Mammary epithelial cell (primary cell): Measurements from ENCODE around the gene ME3.

ENCODE experiments used
- EZH2 ChIP-seq: IDR thresholded peaks from 2 replicates; pipeline ENCODE4 v1.6.1; 2012; ENCODE audit warnings: low read length, inconsistent platforms, borderline replicate concordance
- TF ChIP-seq, protein P1 (sequence below), 2 donors: IDR thresholded peaks in 1 of 2; conservative IDR thresholded peaks in 1 of 2; 2 replicates each; pipeline ENCODE4 v1.5.1; 2011 to 2012; ENCODE audit warnings: inconsistent platforms in 2 of 2, low read length in 2 of 2, mild to moderate bottlenecking in 2 of 2, control low read depth in 1 of 2, low read depth in 1 of 2; ENCODE audit not compliant: insufficient read depth in 1 of 2; ENCODE audit errors: extremely low read depth in 1 of 2

DNA sequence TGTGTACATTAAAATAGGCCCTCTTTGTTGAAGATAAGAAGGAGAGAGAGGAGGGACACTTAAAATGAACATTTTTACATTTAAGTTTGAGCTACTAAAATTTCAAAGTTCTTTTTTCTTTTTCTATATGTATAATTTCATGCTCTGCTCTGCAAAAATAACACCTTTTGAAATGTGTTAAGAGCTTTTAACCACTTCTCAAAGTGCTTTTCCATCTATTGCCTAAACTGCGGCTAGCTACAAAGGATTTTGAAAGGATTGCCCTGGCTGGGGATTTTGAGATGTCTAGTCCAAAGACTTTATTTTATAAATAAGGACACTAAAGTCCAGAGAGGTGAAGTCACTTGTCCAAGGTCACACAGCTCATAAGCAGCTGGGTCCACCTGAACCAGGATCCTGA, 159.3 kb downstream of the ME3 start:
- TF ChIP-seq, protein P1, sequence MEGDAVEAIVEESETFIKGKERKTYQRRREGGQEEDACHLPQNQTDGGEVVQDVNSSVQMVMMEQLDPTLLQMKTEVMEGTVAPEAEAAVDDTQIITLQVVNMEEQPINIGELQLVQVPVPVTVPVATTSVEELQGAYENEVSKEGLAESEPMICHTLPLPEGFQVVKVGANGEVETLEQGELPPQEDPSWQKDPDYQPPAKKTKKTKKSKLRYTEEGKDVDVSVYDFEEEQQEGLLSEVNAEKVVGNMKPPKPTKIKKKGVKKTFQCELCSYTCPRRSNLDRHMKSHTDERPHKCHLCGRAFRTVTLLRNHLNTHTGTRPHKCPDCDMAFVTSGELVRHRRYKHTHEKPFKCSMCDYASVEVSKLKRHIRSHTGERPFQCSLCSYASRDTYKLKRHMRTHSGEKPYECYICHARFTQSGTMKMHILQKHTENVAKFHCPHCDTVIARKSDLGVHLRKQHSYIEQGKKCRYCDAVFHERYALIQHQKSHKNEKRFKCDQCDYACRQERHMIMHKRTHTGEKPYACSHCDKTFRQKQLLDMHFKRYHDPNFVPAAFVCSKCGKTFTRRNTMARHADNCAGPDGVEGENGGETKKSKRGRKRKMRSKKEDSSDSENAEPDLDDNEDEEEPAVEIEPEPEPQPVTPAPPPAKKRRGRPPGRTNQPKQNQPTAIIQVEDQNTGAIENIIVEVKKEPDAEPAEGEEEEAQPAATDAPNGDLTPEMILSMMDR (conservative IDR thresholded peaks at IDR 0.05 in 1 of 2, IDR thresholded peaks at IDR 0.05 in 1 of 2; ENCODE audit: extremely low read depth in 1 of 2, insufficient read depth in 1 of 2, low read depth in 1 of 2, low read length in 2 of 2) = no peak
- TF ChIP-seq EZH2 = no peak
